ENCODE results near the gene IGFBPL1. TPM values are rescaled to one million over a fixed set of nuclear protein-coding genes. Genes with fewer than 3 reads are reported as not detected.
A peak's percentile ranks its signal among the peaks of the same experiment; 100 is the strongest.

The IGFBPL1 gene
- total and polyA plus RNA-seq, 8 donors = 0.12 to 2.2 (median 0.72) TPM

GRCh38 chr9:38434365-38434764, 10.1 kb upstream of the IGFBPL1 start:
- DNase-seq (no peak), ATAC-seq (no peak), FAIRE-seq (no peak)
- no peak for TF ChIP-seq CTCF (IDR thresholded peaks at IDR 0.05)
- Histone ChIP-seq H3K27me3 (no peaks in the 10 kb centered on the region), H3K27ac (peak overlapping the region in 2 of 4 donors; percentile 22 to 72), H3K4me3 (no peak overlapping the region), H3K36me3 (no peaks in the 10 kb centered on the region), H3K9me3 (no peaks in the 10 kb centered on the region), H3K4me1 (peaks cover 0 to 18% (median 6%) of the 10 kb centered on the region in 3 donors)
- intact Hi-C loops (cut with DNase I) = no loop called here
- WGBS, 2 donors = 42 to 43% methylated on average over 3 of the region's 3 CpGs

DNA sequence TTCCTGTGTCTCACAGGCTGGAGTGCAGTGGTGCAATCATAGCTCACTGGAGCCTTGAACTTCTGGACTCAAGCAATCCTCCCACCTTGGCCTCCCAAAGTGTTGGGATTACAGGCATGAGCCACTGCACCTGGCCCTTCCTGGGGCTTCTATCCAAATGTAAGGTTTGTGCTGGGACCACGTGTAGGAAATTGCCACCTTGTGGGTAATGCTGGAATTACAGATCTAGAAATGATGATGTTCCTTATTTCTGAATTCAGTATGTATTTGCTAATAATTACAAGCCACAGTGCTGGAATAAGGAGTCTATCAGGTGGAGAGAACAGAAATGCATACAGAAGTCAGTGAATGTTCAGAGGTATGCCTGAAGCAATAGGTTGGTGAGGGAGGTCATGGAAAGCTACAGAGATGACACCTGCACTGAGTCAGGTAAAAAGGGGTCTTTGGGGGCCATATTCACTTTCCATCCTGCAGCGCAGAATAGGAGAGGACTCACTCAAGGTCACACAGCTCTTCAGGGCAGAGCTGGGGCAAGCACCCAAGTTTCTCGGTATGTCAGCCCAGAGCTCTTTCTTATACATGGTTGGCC, 8.8 kb upstream of the IGFBPL1 start:
- Histone ChIP-seq H3K4me3 (no peak overlapping the region), H3K9me3 (no peaks in the 10 kb centered on the region), H3K27me3 (no peaks in the 10 kb centered on the region), H3K27ac (no peak overlapping the region), H3K4me1 (peaks cover 0 to 18% (median 4%) of the 10 kb centered on the region in 3 donors), H3K36me3 (no peaks in the 10 kb centered on the region)
- no peak for FAIRE-seq
- intact Hi-C loops (cut with DNase I) = no loop called here
- DNase-seq = peak in 1 of 6 donors; percentile 27
- ATAC-seq = peak in 3 of 4 donors; percentile 54 to 60 (median 56)
- 14 to 22% methylated on average over 3 of the region's 3 CpGs for WGBS, 2 donors
- peak in 3 of 4 donors; percentile 43 to 62 (median 62) for TF ChIP-seq CTCF (IDR thresholded peaks at IDR 0.05)

GRCh38 chr9:38431116-38431515, 6.9 kb upstream of the IGFBPL1 start:
- Histone ChIP-seq H3K27ac (no peak overlapping the region), H3K4me3 (no peak overlapping the region), H3K9me3 (no peaks in the 10 kb centered on the region), H3K27me3 (no peaks in the 10 kb centered on the region), H3K36me3 (no peaks in the 10 kb centered on the region), H3K4me1 (peaks cover 0 to 5% (median 0%) of the 10 kb centered on the region in 3 donors)
- 64 to 75% methylated on average over 4 of the region's 4 CpGs for WGBS, 2 donors
- ATAC-seq (no peak), FAIRE-seq (no peak), DNase-seq (no peak)
- no peak for TF ChIP-seq CTCF (IDR thresholded peaks at IDR 0.05)
- intact Hi-C loops (cut with DNase I) = no loop called here

DNA sequence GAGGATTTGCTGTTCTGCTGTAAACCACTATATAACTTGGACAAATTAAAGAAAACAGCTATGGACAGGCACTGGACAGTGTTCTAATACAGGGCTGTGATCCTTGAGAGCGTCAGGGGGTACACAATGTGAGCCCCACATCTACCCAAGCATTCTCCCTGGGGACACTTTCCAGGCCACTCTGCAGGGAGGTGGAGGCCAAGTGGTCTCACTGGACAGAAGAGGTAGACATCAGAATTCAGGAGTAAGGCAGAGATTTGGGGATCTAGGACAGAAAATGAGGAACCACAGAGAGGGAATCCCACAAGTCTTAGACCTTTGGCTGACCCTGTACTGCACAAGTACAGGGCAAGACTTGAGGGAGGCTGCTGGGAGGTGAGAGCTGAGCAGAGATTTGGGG, 3.8 kb upstream of the IGFBPL1 start:
- intact Hi-C loops (cut with DNase I) = no loop called here
- 83 to 96% methylated on average over 1 of the region's 1 CpG for WGBS, 2 donors

More for the DNA sequence above, 3.8 kb upstream of the IGFBPL1 start:
- Histone ChIP-seq H3K4me1 (no peaks in the 10 kb centered on the region), H3K9me3 (no peaks in the 10 kb centered on the region), H3K27me3 (no peaks in the 10 kb centered on the region), H3K36me3 (no peaks in the 10 kb centered on the region), H3K27ac (no peak overlapping the region), H3K4me3 (no peak overlapping the region)
- no peak for TF ChIP-seq CTCF (IDR thresholded peaks at IDR 0.05)
- no peak for ATAC-seq
- no peak for DNase-seq
- no peak for FAIRE-seq
